HAP-1 (cell line): Measurements from ENCODE around the gene NEUROG1.
"Not testable (repeated sequence)": the region's sequence is repeated elsewhere in the genome, so short reads cannot be mapped to it uniquely, and the experiment has no call there.

Experiments used
- DNase-seq, 2 experiments: peaks; one replicate each; pipeline ENCODE4 v3.0.0-alpha.2; 2016 to 2020; ENCODE audit warnings: low spot score in 2 of 2
- H3K27me3 ChIP-seq: fragments of 250-450 bp; sonication (Bioruptor Pico); 2 replicates; pipeline ENCODE4 v1.5.1; 2020; ENCODE audit warnings: low read depth, mild to moderate bottlenecking, moderate library complexity
- H3K36me3 ChIP-seq: fragments of 250-450 bp; sonication (Bioruptor Pico); replicated peaks from 2 replicates; pipeline ENCODE4 v1.5.1; 2020; ENCODE audit warnings: mild to moderate bottlenecking
- H3K4me1 ChIP-seq: fragments of 250-450 bp; sonication (Bioruptor Pico); 2 replicates; pipeline ENCODE4 v1.5.1; 2020; ENCODE audit warnings: mild to moderate bottlenecking
- H3K4me3 ChIP-seq: fragments of 250-450 bp; sonication (Bioruptor Pico); 2 replicates; pipeline ENCODE4 v1.5.1; 2020; ENCODE audit warnings: mild to moderate bottlenecking, moderate library complexity
- H3K9me3 ChIP-seq: fragments of 250-450 bp; sonication (Bioruptor Pico); 2 replicates; pipeline ENCODE4 v1.5.1; 2020; ENCODE audit warnings: mild to moderate bottlenecking, moderate library complexity
- in situ Hi-C: fragments of 300-500 bp; cut with MboI; formaldehyde crosslinking; loops from 3 replicates; pipeline ENCODE4 v1.14.3; 2020; ENCODE audit warnings: low sequenced_read_pairs, inconsistent platforms, mixed read lengths

Gene NEUROG1

GRCh38 chr5:135509995-135510394, 25.8 kb downstream of the NEUROG1 start:
- DNase-seq = no peak
- Histone ChIP-seq H3K27me3 (peaks cover 3% of the 10 kb centered on the region; the same call in 1 of the 2 replicates), H3K36me3 (no peaks in the 10 kb centered on the region), H3K4me3 (no peak overlapping the region), H3K9me3 (no peaks in the 10 kb centered on the region), H3K4me1 (peaks cover 3% of the 10 kb centered on the region; the same call in 1 of the 2 replicates)
- in situ Hi-C loops = no loop called here

- peaks cover 3% of the 10 kb centered on the region; the same call in 1 of the 2 replicates for H3K4me1 ChIP-seq
- H3K36me3 ChIP-seq = no peaks in the 10 kb centered on the region
- peak; percentile 40 to 55 for DNase-seq
- H3K4me3 ChIP-seq = peak overlapping the region; percentile 12
- H3K27me3 ChIP-seq = peaks cover 3% of the 10 kb centered on the region; the same call in 1 of the 2 replicates
- no peaks in the 10 kb centered on the region for H3K9me3 ChIP-seq
- in situ Hi-C loops = no loop called here
Observed at GRCh38 chr5:135508496-135509005, 27.2 kb downstream of the NEUROG1 start.

- no peak for DNase-seq
- H3K27me3 ChIP-seq = peaks cover 3% of the 10 kb centered on the region; the same call in 1 of the 2 replicates
- H3K36me3 ChIP-seq = no peaks in the 10 kb centered on the region
- H3K4me3 ChIP-seq = no peak overlapping the region
- H3K4me1 ChIP-seq = peaks cover 3% of the 10 kb centered on the region; the same call in 1 of the 2 replicates
- in situ Hi-C loops = no loop called here
- H3K9me3 ChIP-seq = no peaks in the 10 kb centered on the region
Observed at GRCh38 chr5:135505973-135506372, 29.8 kb downstream of the NEUROG1 start.

- in situ Hi-C loops = no loop called here
- H3K4me3 ChIP-seq = no peak overlapping the region
- H3K9me3 ChIP-seq = no peaks in the 10 kb centered on the region
- H3K36me3 ChIP-seq = no peaks in the 10 kb centered on the region
- peaks cover 3% of the 10 kb centered on the region; the same call in 1 of the 2 replicates for H3K27me3 ChIP-seq
- no peak for DNase-seq
- peaks cover 3% of the 10 kb centered on the region; the same call in 1 of the 2 replicates for H3K4me1 ChIP-seq
Observed at GRCh38 chr5:135504376-135504775, 31.4 kb downstream of the NEUROG1 start.

GRCh38 chr5:135503871-135504270, 31.9 kb downstream of the NEUROG1 start:
- DNase-seq = no peak
- in situ Hi-C loops = no loop called here
- H3K27me3 ChIP-seq = no peaks in the 10 kb centered on the region
- no peak overlapping the region for H3K4me3 ChIP-seq
- H3K36me3 ChIP-seq = no peaks in the 10 kb centered on the region
- peaks cover 3% of the 10 kb centered on the region; the same call in 1 of the 2 replicates for H3K4me1 ChIP-seq
- no peaks in the 10 kb centered on the region for H3K9me3 ChIP-seq

- in situ Hi-C loops = no loop called here
- Histone ChIP-seq H3K36me3 (no peaks in the 10 kb centered on the region), H3K27me3 (no peaks in the 10 kb centered on the region), H3K9me3 (no peaks in the 10 kb centered on the region), H3K4me3 (no peak overlapping the region), H3K4me1 (no peaks in the 10 kb centered on the region)
- DNase-seq = no peak
Observed at GRCh38 chr5:135502836-135503520, 32.8 kb downstream of the NEUROG1 start.

GRCh38 chr5:135501965-135502364, 33.8 kb downstream of the NEUROG1 start:
- Histone ChIP-seq H3K27me3 (no peaks in the 10 kb centered on the region), H3K4me3 (no peak overlapping the region), H3K4me1 (no peaks in the 10 kb centered on the region), H3K9me3 (no peaks in the 10 kb centered on the region), H3K36me3 (no peaks in the 10 kb centered on the region)
- no peak for DNase-seq
- in situ Hi-C loops = no loop called here

GRCh38 chr5:135498637-135498995, 37.1 kb downstream of the NEUROG1 start:
- Histone ChIP-seq H3K27me3 (no peaks in the 10 kb centered on the region), H3K4me3 (no peak overlapping the region), H3K9me3 (no peaks in the 10 kb centered on the region), H3K36me3 (no peaks in the 10 kb centered on the region), H3K4me1 (no peaks in the 10 kb centered on the region)
- in situ Hi-C loops = no loop called here
- DNase-seq = no peak

- in situ Hi-C loops = no loop called here
- Histone ChIP-seq H3K4me1 (no peaks in the 10 kb centered on the region), H3K36me3 (no peaks in the 10 kb centered on the region), H3K9me3 (no peaks in the 10 kb centered on the region), H3K27me3 (no peaks in the 10 kb centered on the region), H3K4me3 (no peak overlapping the region)
- DNase-seq = no peak
Observed at GRCh38 chr5:135497971-135498636, 37.7 kb downstream of the NEUROG1 start.

GRCh38 chr5:135495531-135495930, 40.2 kb downstream of the NEUROG1 start:
- in situ Hi-C loops, H3K4me1 ChIP-seq, H3K4me3 ChIP-seq, H3K36me3 ChIP-seq, H3K9me3 ChIP-seq, DNase-seq, H3K27me3 ChIP-seq: not testable (repeated sequence)

GRCh38 chr5:135494196-135494595, 41.6 kb downstream of the NEUROG1 start:
- Histone ChIP-seq H3K4me1 (peaks cover 2% of the 10 kb centered on the region), H3K27me3 (no peaks in the 10 kb centered on the region), H3K36me3 (no peaks in the 10 kb centered on the region), H3K4me3 (no peak overlapping the region), H3K9me3 (no peaks in the 10 kb centered on the region)
- DNase-seq = no peak
- in situ Hi-C loops = no loop called here

- DNase-seq = no peak
- no peaks in the 10 kb centered on the region for H3K36me3 ChIP-seq
- H3K9me3 ChIP-seq = no peaks in the 10 kb centered on the region
- in situ Hi-C loops = no loop called here
- H3K4me3 ChIP-seq = no peak overlapping the region
- H3K27me3 ChIP-seq = no peaks in the 10 kb centered on the region
- peaks cover 4% of the 10 kb centered on the region for H3K4me1 ChIP-seq
Observed at GRCh38 chr5:135493406-135494180, 42.2 kb downstream of the NEUROG1 start.

- DNase-seq = no peak
- Histone ChIP-seq H3K27me3 (no peaks in the 10 kb centered on the region), H3K4me1 (peaks cover 4% of the 10 kb centered on the region), H3K4me3 (no peak overlapping the region), H3K9me3 (no peaks in the 10 kb centered on the region), H3K36me3 (no peaks in the 10 kb centered on the region)
- in situ Hi-C loops = no loop called here
Observed at GRCh38 chr5:135492319-135492626, 43.5 kb downstream of the NEUROG1 start.
